OCI-LY1 (cell line): Measurements from ENCODE around the gene OR52N1.

Experiments
- H2AFZ ChIP-seq: fragments of 200-600 bp; sonication (generic), shearing (Covaris generic); 2 replicates; pipeline ENCODE4 v1.6.0; 2014; ENCODE audit warnings: antibody characterized with exemption, mild to moderate bottlenecking, low read length
- H3F3A ChIP-seq: fragments of 200-600 bp; sonication (generic), shearing (Covaris generic); 2 replicates; pipeline ENCODE4 v1.6.0; 2014; ENCODE audit warnings: mild to moderate bottlenecking, antibody characterized with exemption, low read length, moderate library complexity; ENCODE audit not compliant: insufficient read depth
- H3K27ac ChIP-seq: fragments of 200-600 bp; sonication (generic); 2 replicates; pipeline ENCODE4 v1.5.1; 2014; ENCODE audit warnings: low read length, mixed run types, mild to moderate bottlenecking, low read depth; ENCODE audit not compliant: poor library complexity, severe bottlenecking
- H3K27me3 ChIP-seq: fragments of 200-600 bp; sonication (generic); 2 replicates; pipeline ENCODE4 v1.6.0; 2014; ENCODE audit warnings: antibody characterized with exemption, mild to moderate bottlenecking, low read length, moderate library complexity; ENCODE audit not compliant: insufficient read depth
- H3K36me3 ChIP-seq: fragments of 200-600 bp; sonication (generic); 2 replicates; pipeline ENCODE4 v1.6.1; 2014; ENCODE audit warnings: mild to moderate bottlenecking, antibody characterized with exemption, low read length, moderate library complexity, mixed read lengths; ENCODE audit not compliant: insufficient read depth
- H3K4me1 ChIP-seq: fragments of 200-600 bp; sonication (generic); 2 replicates; pipeline ENCODE4 v1.5.1; 2014; ENCODE audit warnings: mild to moderate bottlenecking, low read length, moderate library complexity; ENCODE audit not compliant: insufficient read depth, severe bottlenecking
- H3K4me2 ChIP-seq: fragments of 200-600 bp; sonication (generic), shearing (Covaris generic); 2 replicates; pipeline ENCODE4 v1.6.1; 2014; ENCODE audit warnings: low read length
- H3K4me3 ChIP-seq: fragments of 200-600 bp; sonication (generic); 2 replicates; pipeline ENCODE4 v1.5.1; 2014; ENCODE audit warnings: low read length, low read depth, mild to moderate bottlenecking, mixed read lengths; ENCODE audit not compliant: poor library complexity, severe bottlenecking
- H3K79me2 ChIP-seq: fragments of 200-600 bp; shearing (Covaris generic); 2 replicates; pipeline ENCODE4 v1.6.1; 2016; ENCODE audit warnings: mixed run types, low read length, mixed read lengths; ENCODE audit not compliant: insufficient read depth
- H3K9ac ChIP-seq: fragments of 200-600 bp; sonication (generic), shearing (Covaris generic); 2 replicates; pipeline ENCODE4 v1.6.1; 2014; ENCODE audit warnings: mild to moderate bottlenecking, low read length, mixed read lengths
- H3K9me2 ChIP-seq: fragments of 200-600 bp; sonication (generic), shearing (Covaris generic); 2 replicates; pipeline ENCODE4 v1.6.1; 2014; ENCODE audit warnings: low read depth, mild to moderate bottlenecking, low read length, mixed read lengths
- H3K9me3 ChIP-seq: fragments of 200-600 bp; shearing (Covaris generic); 2 replicates; pipeline ENCODE4 v1.6.1; 2014; ENCODE audit warnings: low read length, mixed read lengths
- H4K20me1 ChIP-seq: fragments of 200-600 bp; sonication (generic), shearing (Covaris generic); 2 replicates; pipeline ENCODE4 v1.6.0; 2016; ENCODE audit warnings: mild to moderate bottlenecking, low read length; ENCODE audit not compliant: insufficient read depth
- CTCF ChIP-seq: fragments of 200-600 bp; sonication (generic), shearing (Covaris generic); IDR thresholded peaks from 2 replicates; pipeline ENCODE4 v1.5.1; 2017; ENCODE audit warnings: mild to moderate bottlenecking, antibody characterized with exemption, low read length, moderate library complexity, mixed read lengths
- EZH2 ChIP-seq: fragments of 200-600 bp; sonication (generic), shearing (Covaris generic); IDR thresholded peaks from 2 replicates; pipeline ENCODE4 v1.8.0; 2017; ENCODE audit warnings: borderline replicate concordance, mixed run types, mild to moderate bottlenecking, antibody characterized with exemption, low read length, moderate library complexity, mixed read lengths

OR52N1 gene

GRCh38 chr11:5737670-5738392, 53.2 kb downstream of the OR52N1 start:
- Histone ChIP-seq H2AFZ (no peak overlapping the region), H3K27me3 (no peaks in the 10 kb centered on the region), H4K20me1 (no peaks in the 10 kb centered on the region), H3K9ac (no peak overlapping the region), H3F3A (no peaks in the 10 kb centered on the region), H3K9me3 (no peaks in the 10 kb centered on the region), H3K9me2 (no peaks in the 10 kb centered on the region), H3K4me2 (no peak overlapping the region), H3K4me1 (no peaks in the 10 kb centered on the region), H3K4me3 (no peak overlapping the region), H3K36me3 (no peaks in the 10 kb centered on the region), H3K79me2 (no peaks in the 10 kb centered on the region), H3K27ac (no peak overlapping the region)
- TF ChIP-seq CTCF, result no peak
- TF ChIP-seq EZH2, result no peak

DNA sequence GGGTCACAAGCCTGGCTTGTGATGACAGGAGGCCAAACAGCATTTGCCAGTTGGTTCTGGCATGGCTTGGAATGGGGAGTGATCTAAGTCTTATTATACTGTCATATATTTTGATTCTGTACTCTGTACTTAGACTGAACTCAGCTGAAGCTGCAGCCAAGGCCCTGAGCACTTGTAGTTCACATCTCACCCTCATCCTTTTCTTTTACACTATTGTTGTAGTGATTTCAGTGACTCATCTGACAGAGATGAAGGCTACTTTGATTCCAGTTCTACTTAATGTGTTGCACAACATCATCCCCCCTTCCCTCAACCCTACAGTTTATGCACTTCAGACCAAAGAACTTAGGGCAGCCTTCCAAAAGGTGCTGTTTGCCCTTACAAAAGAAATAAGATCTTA, 54.0 kb downstream of the OR52N1 start:
- no peak overlapping the region for H3K4me3 ChIP-seq
- no peak overlapping the region for H3K27ac ChIP-seq
- H3K9ac ChIP-seq, result no peak overlapping the region
- H2AFZ ChIP-seq, result no peak overlapping the region
- H3K9me2 ChIP-seq, result no peaks in the 10 kb centered on the region
- no peaks in the 10 kb centered on the region for H3K36me3 ChIP-seq
- no peaks in the 10 kb centered on the region for H3K4me1 ChIP-seq
- H3K79me2 ChIP-seq, result no peaks in the 10 kb centered on the region
- H3K27me3 ChIP-seq, result no peaks in the 10 kb centered on the region
- no peaks in the 10 kb centered on the region for H3K9me3 ChIP-seq
- TF ChIP-seq EZH2, result no peak
- TF ChIP-seq CTCF, result no peak
- H3K4me2 ChIP-seq, result no peak overlapping the region
- H4K20me1 ChIP-seq, result no peaks in the 10 kb centered on the region
- H3F3A ChIP-seq, result no peaks in the 10 kb centered on the region
